Fibroblast of the aortic adventitia (primary cell): ENCODE results near the gene CSNK1G1. TPM values are rescaled to one million over a fixed set of nuclear protein-coding genes. Genes with fewer than 3 reads are reported as not detected.
"Not testable (repeated sequence)": the region's sequence is repeated elsewhere in the genome, so short reads cannot be mapped to it uniquely, and the experiment has no call there.

Experiments used
- DNase-seq: peaks from one replicate; pipeline ENCODE4 v3.0.0-alpha.2; 2010; ENCODE audit warnings: low read depth
- H3K4me3 ChIP-seq: 2 replicates; pipeline ENCODE4 v1.5.1; 2011; ENCODE audit warnings: low read depth, mild to moderate bottlenecking, control low read depth, low read length, moderate library complexity
- total RNA-seq: library from RNA; depleted of rRNA; stranded (reverse); fragments of >200 nt; gene quantifications from 2 replicates; pipeline ENCODE4 v1.2.3, GENCODE V29; 2012; ENCODE audit warnings: low replicate concordance
- TF ChIP-seq, protein P1 (sequence below): IDR thresholded peaks from 2 replicates; pipeline ENCODE4 v1.5.1; 2011; ENCODE audit warnings: mild to moderate bottlenecking, low read length, control low read depth, inconsistent platforms; ENCODE audit not compliant: insufficient read depth

Gene CSNK1G1
- total RNA-seq, 1 donor, result 22.0 TPM

DNA sequence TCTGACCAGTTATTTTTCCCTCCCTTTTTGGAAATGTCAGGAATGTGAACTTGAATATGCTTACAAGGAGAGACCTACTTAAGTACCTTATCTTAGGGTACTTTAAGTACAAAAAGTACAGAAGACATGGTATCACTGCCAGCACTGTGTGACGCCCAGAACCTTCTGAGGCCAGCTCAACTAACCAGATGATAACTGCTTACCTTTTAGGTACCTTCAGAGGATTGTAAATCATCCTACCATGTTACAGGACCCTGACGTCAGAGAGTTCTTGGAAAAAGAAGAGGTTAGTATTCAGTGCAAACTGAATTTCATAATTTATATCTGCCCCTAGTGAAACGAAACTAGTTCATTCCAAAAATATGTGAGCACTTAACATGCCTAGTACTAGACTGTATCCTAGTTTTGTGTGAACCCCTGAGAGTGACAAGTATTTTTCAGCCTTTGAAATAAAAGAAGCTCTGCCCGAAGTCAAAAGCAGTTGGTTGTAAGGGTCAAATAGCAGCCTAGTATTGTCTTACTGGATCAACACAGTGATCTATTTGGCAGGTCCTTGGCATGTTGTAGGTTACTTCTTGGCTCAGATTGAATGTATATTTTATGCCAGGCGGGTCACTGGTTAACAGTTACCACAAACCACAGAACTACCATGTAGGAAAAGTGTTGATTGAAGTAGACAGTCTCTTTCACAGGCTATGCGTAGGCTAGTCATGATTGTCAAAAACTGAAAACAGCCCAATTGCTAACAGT, 228.3 kb downstream of the CSNK1G1 start:
- H3K4me3 ChIP-seq, result no peak overlapping the region
- no peak for DNase-seq
- TF ChIP-seq, protein P1, sequence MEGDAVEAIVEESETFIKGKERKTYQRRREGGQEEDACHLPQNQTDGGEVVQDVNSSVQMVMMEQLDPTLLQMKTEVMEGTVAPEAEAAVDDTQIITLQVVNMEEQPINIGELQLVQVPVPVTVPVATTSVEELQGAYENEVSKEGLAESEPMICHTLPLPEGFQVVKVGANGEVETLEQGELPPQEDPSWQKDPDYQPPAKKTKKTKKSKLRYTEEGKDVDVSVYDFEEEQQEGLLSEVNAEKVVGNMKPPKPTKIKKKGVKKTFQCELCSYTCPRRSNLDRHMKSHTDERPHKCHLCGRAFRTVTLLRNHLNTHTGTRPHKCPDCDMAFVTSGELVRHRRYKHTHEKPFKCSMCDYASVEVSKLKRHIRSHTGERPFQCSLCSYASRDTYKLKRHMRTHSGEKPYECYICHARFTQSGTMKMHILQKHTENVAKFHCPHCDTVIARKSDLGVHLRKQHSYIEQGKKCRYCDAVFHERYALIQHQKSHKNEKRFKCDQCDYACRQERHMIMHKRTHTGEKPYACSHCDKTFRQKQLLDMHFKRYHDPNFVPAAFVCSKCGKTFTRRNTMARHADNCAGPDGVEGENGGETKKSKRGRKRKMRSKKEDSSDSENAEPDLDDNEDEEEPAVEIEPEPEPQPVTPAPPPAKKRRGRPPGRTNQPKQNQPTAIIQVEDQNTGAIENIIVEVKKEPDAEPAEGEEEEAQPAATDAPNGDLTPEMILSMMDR, result no peak

DNA sequence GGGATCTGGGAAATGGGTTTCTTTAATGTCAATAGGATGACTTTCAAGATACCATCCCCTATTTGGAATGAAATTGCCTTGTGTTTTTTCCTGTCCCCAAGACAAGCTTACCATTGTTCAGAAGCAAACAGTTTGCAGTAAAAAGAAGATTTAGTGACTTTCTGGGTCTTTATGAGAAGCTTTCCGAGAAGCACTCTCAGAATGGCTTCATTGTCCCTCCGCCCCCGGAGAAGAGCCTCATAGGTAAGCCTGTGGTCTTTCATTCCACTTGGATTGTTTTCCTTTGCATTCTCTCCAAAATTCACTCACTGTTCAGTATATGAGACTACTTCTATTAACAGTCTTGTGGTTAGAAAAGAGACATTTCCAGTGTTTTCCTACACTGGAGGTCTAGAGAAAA, 230.0 kb downstream of the CSNK1G1 start:
- DNase-seq, result no peak
- TF ChIP-seq, protein P1, result no peak
- no peak overlapping the region for H3K4me3 ChIP-seq

DNA sequence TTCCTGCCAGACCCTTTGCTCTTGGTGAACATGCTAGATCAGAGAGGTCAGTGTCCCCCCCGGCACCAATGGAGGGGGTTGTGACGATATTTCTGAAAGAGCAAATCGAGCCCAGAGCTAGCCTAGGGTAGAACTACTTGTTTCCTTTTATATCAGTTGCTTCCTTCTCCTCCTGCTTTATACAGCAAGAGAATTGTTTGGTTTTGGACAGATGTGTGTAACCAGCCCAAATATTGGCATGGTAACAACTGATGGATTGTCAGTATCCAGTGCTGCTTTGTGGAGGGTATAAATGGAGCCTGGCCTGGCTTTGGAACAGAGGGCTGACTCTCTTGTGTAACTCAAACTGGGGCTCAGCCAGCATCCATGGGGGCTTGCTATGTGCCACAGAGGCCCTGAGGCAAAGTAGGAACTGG, 233.0 kb downstream of the CSNK1G1 start:
- no peak overlapping the region for H3K4me3 ChIP-seq
- no peak for DNase-seq
- TF ChIP-seq, protein P1, result no peak

DNA sequence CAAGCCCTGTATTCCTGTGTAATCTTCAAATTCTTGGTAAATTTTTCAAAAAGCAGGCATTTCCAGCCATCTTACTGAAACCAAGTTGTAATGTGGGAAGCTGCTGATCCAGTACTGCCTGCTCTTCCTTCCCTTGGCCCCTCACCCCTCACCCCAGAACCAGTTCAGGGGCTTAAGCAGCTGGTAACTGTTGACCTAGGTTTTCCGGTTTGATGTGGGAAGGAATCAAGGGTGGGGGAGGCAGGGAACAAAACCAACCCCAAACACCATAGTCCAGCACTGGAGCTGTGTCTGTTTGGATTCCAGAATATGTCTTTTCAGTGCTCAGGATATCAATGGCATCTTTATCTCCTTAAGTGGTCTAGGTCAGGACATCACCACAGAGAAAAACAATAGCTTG, 233.5 kb downstream of the CSNK1G1 start:
- no peak overlapping the region for H3K4me3 ChIP-seq
- DNase-seq, result no peak
- TF ChIP-seq, protein P1, result no peak

DNA sequence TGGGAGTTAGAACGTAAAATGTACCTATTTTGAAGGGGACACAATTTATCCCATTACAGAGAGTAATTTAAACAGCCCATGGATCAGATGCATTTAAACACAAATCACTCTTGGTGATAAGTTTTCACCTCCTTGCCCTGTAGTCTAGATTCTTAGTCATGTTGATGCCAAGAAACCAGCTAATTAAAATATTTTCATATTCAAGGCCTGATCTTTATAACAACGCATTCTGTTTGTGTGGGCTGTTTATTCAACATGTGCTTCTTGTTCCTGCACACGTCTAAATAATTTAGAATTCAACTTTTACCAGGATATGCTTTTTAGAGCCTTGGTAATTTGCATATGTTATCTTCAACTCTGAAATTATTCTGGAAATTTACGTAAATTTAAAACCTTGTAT, 234.4 kb downstream of the CSNK1G1 start:
- DNase-seq, result no peak
- TF ChIP-seq, protein P1, result no peak

DNA sequence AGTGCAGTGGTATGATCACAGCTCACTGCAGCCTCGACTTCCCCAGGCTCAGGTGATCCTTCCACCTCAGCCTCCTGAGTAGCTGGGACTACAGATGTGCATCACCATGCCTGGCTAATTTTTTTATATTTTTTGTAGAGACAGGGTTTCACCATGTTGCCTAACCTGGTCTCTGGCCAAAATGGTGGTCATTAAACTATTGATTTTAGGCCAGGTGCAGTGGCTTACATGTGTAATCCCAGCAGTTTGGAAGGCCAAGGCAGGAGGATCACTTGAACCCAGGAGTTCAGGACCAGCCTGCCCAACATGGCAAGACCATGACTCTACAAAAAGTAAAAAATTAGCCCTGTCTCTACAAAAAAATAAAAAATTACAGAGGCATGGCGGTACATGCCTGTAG, 235.7 kb downstream of the CSNK1G1 start:
- H3K4me3 ChIP-seq, DNase-seq: not testable (repeated sequence)

More for the DNA sequence above, 234.4 kb downstream of the CSNK1G1 start:
- no peak overlapping the region for H3K4me3 ChIP-seq

DNA sequence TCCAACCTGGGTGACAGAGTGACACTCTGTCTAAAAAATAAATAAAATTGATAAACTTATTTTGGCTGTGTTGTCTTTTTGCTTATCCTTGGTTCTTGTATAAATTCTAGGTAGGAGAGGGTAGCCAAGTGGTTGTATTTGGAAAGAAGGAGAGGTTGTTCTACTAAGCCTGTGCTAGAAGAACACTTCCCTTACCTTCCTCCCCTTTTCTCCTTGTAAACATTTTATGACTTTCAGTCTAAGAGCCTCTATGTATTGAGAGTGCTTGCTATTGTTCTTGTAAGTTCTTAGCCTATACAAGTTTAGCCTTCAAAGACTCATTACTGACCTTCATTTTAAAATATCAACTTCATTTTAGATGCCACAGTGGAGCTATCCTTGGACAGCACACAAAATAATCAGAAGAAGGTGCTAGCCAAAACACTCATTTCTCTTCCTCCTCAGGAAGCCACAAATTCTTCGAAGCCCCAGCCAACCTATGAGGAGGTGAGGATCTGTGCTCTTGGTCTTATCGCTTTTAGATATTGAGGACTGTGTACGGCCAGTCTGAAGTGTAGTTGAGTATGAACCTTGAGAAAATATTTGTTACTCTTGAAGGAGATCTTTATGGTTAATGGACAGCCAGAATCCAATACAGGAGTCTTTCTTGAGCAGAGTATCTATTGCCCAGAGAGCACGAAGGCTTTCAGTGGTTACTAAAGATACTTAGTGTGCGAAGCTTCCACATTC, 238.1 kb downstream of the CSNK1G1 start:
- DNase-seq, result no peak
- H3K4me3 ChIP-seq, result no peak overlapping the region
- TF ChIP-seq, protein P1, result no peak
